NB4 (cell line): ENCODE measurements around the gene INPP5B.

Source experiments
- CTCF ChIP-seq: IDR thresholded peaks from one replicate; pipeline ENCODE4 v1.5.1; 2012; ENCODE audit warnings: low read depth, low read length
- MAX ChIP-seq: IDR thresholded peaks from 2 replicates; pipeline ENCODE4 v1.6.1; 2011; ENCODE audit warnings: low read depth, low read length
- MYC ChIP-seq: IDR thresholded peaks from 2 replicates; pipeline ENCODE4 v1.6.1; 2011; ENCODE audit warnings: low read depth, low read length
- POLR2A ChIP-seq: IDR thresholded peaks from 2 replicates; pipeline ENCODE4 v1.6.1; 2011; ENCODE audit warnings: mild to moderate bottlenecking; ENCODE audit not compliant: insufficient read length; ENCODE audit errors: extremely low read depth

GRCh38 chr1:37958690-37959089, 11.8 kb upstream of the INPP5B start:
- TF ChIP-seq CTCF, result no peak
- TF ChIP-seq POLR2A, result no peak
- no peak for TF ChIP-seq MYC
- no peak for TF ChIP-seq MAX
